GM19099 (cell line): ENCODE measurements around the gene CPED1.

ENCODE experiments used
- POLR2A ChIP-seq: IDR thresholded peaks from 3 replicates; pipeline ENCODE4 v1.6.1; 2011; ENCODE audit warnings: low read depth; ENCODE audit not compliant: insufficient read length; ENCODE audit errors: extremely low read depth

The CPED1 gene

GRCh38 chr7:121182281-121182680 is 193.8 kb downstream of the CPED1 start:
- TF ChIP-seq POLR2A = no peak

- no peak for TF ChIP-seq POLR2A
These were observed 194.4 kb downstream of the CPED1 start for GRCh38 chr7:121182902-121183301.

- TF ChIP-seq POLR2A = no peak
These were observed 198.2 kb downstream of the CPED1 start for GRCh38 chr7:121186746-121187145.

GRCh38 chr7:121187222-121187621 is 198.7 kb downstream of the CPED1 start:
- TF ChIP-seq POLR2A = no peak

GRCh38 chr7:121187676-121188075 is 199.2 kb downstream of the CPED1 start:
- TF ChIP-seq POLR2A = no peak

GRCh38 chr7:121192834-121193233 is 204.3 kb downstream of the CPED1 start:
- no peak for TF ChIP-seq POLR2A

- TF ChIP-seq POLR2A = no peak
These were observed 206.5 kb downstream of the CPED1 start for GRCh38 chr7:121195010-121195409.

GRCh38 chr7:121195874-121196273 is 207.4 kb downstream of the CPED1 start:
- no peak for TF ChIP-seq POLR2A

GRCh38 chr7:121196286-121196685 is 207.8 kb downstream of the CPED1 start:
- no peak for TF ChIP-seq POLR2A

GRCh38 chr7:121197455-121197854 is 208.9 kb downstream of the CPED1 start:
- no peak for TF ChIP-seq POLR2A

- TF ChIP-seq POLR2A = no peak
These were observed 210.0 kb downstream of the CPED1 start for GRCh38 chr7:121198502-121198901.

- no peak for TF ChIP-seq POLR2A
These were observed 213.6 kb downstream of the CPED1 start for GRCh38 chr7:121202125-121202524.

- TF ChIP-seq POLR2A = no peak
These were observed 214.3 kb downstream of the CPED1 start for GRCh38 chr7:121202834-121203233.

- TF ChIP-seq POLR2A = no peak
These were observed 216.0 kb downstream of the CPED1 start for GRCh38 chr7:121204537-121204936.

GRCh38 chr7:121205777-121206176 is 217.3 kb downstream of the CPED1 start:
- no peak for TF ChIP-seq POLR2A

GRCh38 chr7:121211253-121211652 is 222.7 kb downstream of the CPED1 start:
- no peak for TF ChIP-seq POLR2A

- no peak for TF ChIP-seq POLR2A
These were observed 223.5 kb downstream of the CPED1 start for GRCh38 chr7:121212036-121212435.
